SK-N-SH (cell line): ENCODE measurements around the gene HPN. TPM values are rescaled to one million over a fixed set of nuclear protein-coding genes. Genes with fewer than 3 reads are reported as not detected.
"Not testable (repeated sequence)": the region's sequence is repeated elsewhere in the genome, so short reads cannot be mapped to it uniquely, and the experiment has no call there.

ENCODE experiments used
- CTCF ChIA-PET: fragments of 300-600, 350-600 bp; formaldehyde crosslinking; extraction: SDS; loops from one replicate; lab custom pipeline; 2021; lab: Yijun Ruan, JAX
- POLR2A ChIA-PET: fragments of 350-600 bp; sonication (Branson Sonifier 250); formaldehyde crosslinking; extraction: SDS; loops from one replicate; lab custom pipeline; 2020; ENCODE audit warnings: antibody characterized with exemption, inconsistent platforms; lab: Yijun Ruan, JAX
- DNase-seq: peaks from one replicate; pipeline ENCODE4 v3.0.0; 2012
- H2AFZ ChIP-seq: fragments of 200-600 bp; sonication (generic); 2 replicates; pipeline ENCODE4 v1.8.1; 2016; ENCODE audit warnings: antibody characterized with exemption, mild to moderate bottlenecking, low read depth
- H3F3A ChIP-seq: fragments of 200-600 bp; sonication (generic); replicated peaks from 2 replicates; pipeline ENCODE3; 2016; ENCODE audit warnings: antibody characterized with exemption, mild to moderate bottlenecking; ENCODE audit not compliant: insufficient read depth
- H3K27ac ChIP-seq, 2 experiments: fragments of 200-500 bp in 1 of 2; fragments of 200-600 bp in 1 of 2; sonication (Bioruptor generic) in 1 of 2; sonication (generic), shearing (Covaris generic) in 1 of 2; 2 replicates each; pipeline versions ENCODE4 v1.5.1 to v1.6.1; 2014 to 2016; ENCODE audit warnings: low read depth in 2 of 2, inconsistent platforms in 1 of 2, low read length in 1 of 2, mild to moderate bottlenecking in 1 of 2, mixed read lengths in 1 of 2
- H3K27me3 ChIP-seq: fragments of 200-600 bp; sonication (generic), shearing (Covaris generic); 2 replicates; pipeline ENCODE4 v1.6.1; 2016; ENCODE audit warnings: mixed run types; ENCODE audit not compliant: insufficient read depth
- H3K36me3 ChIP-seq, 2 experiments: fragments of 200-500 bp in 1 of 2; fragments of 200-600 bp in 1 of 2; sonication (Bioruptor generic) in 1 of 2; sonication (generic) in 1 of 2; replicated peaks in 1 of 2; 2 replicates each; pipeline versions ENCODE3 to v1.5.1; 2014 to 2016; ENCODE audit warnings: low read length in 1 of 2, mild to moderate bottlenecking in 1 of 2; ENCODE audit not compliant: insufficient read depth in 2 of 2, control insufficient read depth in 1 of 2
- H3K4me1 ChIP-seq, 2 experiments: fragments of 200-500 bp in 1 of 2; fragments of 200-600 bp in 1 of 2; sonication (Bioruptor generic) in 1 of 2; sonication (generic), shearing (Covaris generic) in 1 of 2; 2 replicates each; pipeline versions ENCODE4 v1.5.1 to v1.6.1; 2014 to 2016; ENCODE audit warnings: low read depth in 1 of 2, low read length in 1 of 2, mixed run types in 1 of 2; ENCODE audit not compliant: insufficient read depth in 2 of 2, control insufficient read depth in 1 of 2
- H3K4me2 ChIP-seq: fragments of 200-600 bp; sonication (generic), shearing (Covaris generic); 2 replicates; pipeline ENCODE4 v1.6.1; 2017; ENCODE audit warnings: mixed run types
- H3K4me3 ChIP-seq, 2 experiments: fragments of 200-500 bp in 1 of 2; fragments of 200-600 bp in 1 of 2; sonication (Bioruptor generic) in 1 of 2; sonication (generic), shearing (Covaris generic) in 1 of 2; 2 replicates each; pipeline versions ENCODE4 v1.5.1 to v1.8.1; 2014 to 2016; ENCODE audit warnings: low read depth in 2 of 2, inconsistent platforms in 1 of 2, low read length in 1 of 2, mild to moderate bottlenecking in 1 of 2, mixed read lengths in 1 of 2, moderate library complexity in 1 of 2
- H3K79me2 ChIP-seq: fragments of 200-600 bp; sonication (generic); 2 replicates; pipeline ENCODE4 v1.8.1; 2017; ENCODE audit warnings: mild to moderate bottlenecking; ENCODE audit not compliant: insufficient read depth
- H3K9ac ChIP-seq: fragments of 200-600 bp; sonication (generic); 2 replicates; pipeline ENCODE4 v1.6.1; 2017; ENCODE audit warnings: mixed run types
- H3K9me2 ChIP-seq: fragments of 200-600 bp; sonication (generic); 2 replicates; pipeline ENCODE4 v1.6.1; 2017; ENCODE audit warnings: mixed run types
- H3K9me3 ChIP-seq: fragments of 200-600 bp; sonication (generic); 2 replicates; pipeline ENCODE4 v1.6.1; 2017; ENCODE audit warnings: mixed run types, mild to moderate bottlenecking, moderate library complexity
- H4K20me1 ChIP-seq: fragments of 200-600 bp; sonication (generic); 2 replicates; pipeline ENCODE4 v1.6.1; 2017; ENCODE audit warnings: mild to moderate bottlenecking, mixed run types; ENCODE audit not compliant: insufficient read depth
- CHD2 ChIP-seq: fragments of 150-350 bp; IDR thresholded peaks from 2 replicates; pipeline ENCODE4 v1.6.1; 2018; ENCODE audit warnings: low read length; ENCODE audit not compliant: partially characterized antibody
- EP300 ChIP-seq, 2 experiments: IDR thresholded peaks; 2 replicates each; pipeline versions ENCODE4 v1.4.0 to v1.6.1; 2012; ENCODE audit warnings: borderline replicate concordance in 1 of 2, low read depth in 1 of 2, low read length in 1 of 2
- FOXJ3 ChIP-seq: sonication (generic); formaldehyde crosslinking; IDR thresholded peaks from 2 replicates; pipeline ENCODE4 v1.5.1; 2020; ENCODE audit warnings: mild to moderate bottlenecking, missing genetic modification reagents
- JUND ChIP-seq: IDR thresholded peaks from 2 replicates; pipeline ENCODE4 v1.4.0; 2012
- MEF2A ChIP-seq: IDR thresholded peaks from 2 replicates; pipeline ENCODE4 v1.4.0; 2012; ENCODE audit warnings: low read depth, borderline replicate concordance
- MXI1 ChIP-seq: IDR thresholded peaks from 2 replicates; pipeline ENCODE4 v1.6.1; 2012; ENCODE audit warnings: mild to moderate bottlenecking, low read depth, low read length, improper control_type of control experiment
- NRF1 ChIP-seq: IDR thresholded peaks from 2 replicates; pipeline ENCODE4 v1.6.1; 2012; ENCODE audit warnings: low read depth, mild to moderate bottlenecking, low read length
- TAF1 ChIP-seq: IDR thresholded peaks from 2 replicates; pipeline ENCODE4 v1.6.1; 2012; ENCODE audit warnings: low read depth, mild to moderate bottlenecking, low read length, moderate library complexity, borderline replicate concordance
- YY1 ChIP-seq: IDR thresholded peaks from 2 replicates; pipeline ENCODE4 v1.4.0; 2012; ENCODE audit warnings: low read depth, mild to moderate bottlenecking
- WGBS: methylation state at CpG from one replicate; pipeline ENCODE4 v1.1.6; 2017; ENCODE audit warnings: low lambda C conversion rate; 5-methylcytosine and 5-hydroxymethylcytosine counted together
- polyA plus RNA-seq, 3 experiments: library from polyadenylated mRNA; depleted of rRNA; stranded (reverse); fragments of >200 nt; gene quantifications; 2 replicates each; pipeline ENCODE4 v1.2.3, GENCODE V29; 2012
- TF ChIP-seq, protein P1 (sequence below): fragments of 150-350 bp; IDR thresholded peaks from 2 replicates; pipeline ENCODE4 v1.6.1; 2016; ENCODE audit warnings: mild to moderate bottlenecking, low read depth, low read length
- TF ChIP-seq, protein P2 (sequence below): IDR thresholded peaks from 2 replicates; pipeline ENCODE4 v1.4.0; 2012; ENCODE audit warnings: low read depth
- TF ChIP-seq, protein P3 (sequence below): IDR thresholded peaks from 2 replicates; pipeline ENCODE4 v1.4.0; 2012; ENCODE audit warnings: low read depth, borderline replicate concordance
- TF ChIP-seq, protein P4 (sequence below): IDR thresholded peaks from 2 replicates; pipeline ENCODE4 v1.4.0; 2012; ENCODE audit warnings: low read depth, borderline replicate concordance

Gene HPN
- polyA plus RNA-seq, 1 of the 3 experiments (the other 2 are of a cell fraction), result 0.05 TPM

DNA sequence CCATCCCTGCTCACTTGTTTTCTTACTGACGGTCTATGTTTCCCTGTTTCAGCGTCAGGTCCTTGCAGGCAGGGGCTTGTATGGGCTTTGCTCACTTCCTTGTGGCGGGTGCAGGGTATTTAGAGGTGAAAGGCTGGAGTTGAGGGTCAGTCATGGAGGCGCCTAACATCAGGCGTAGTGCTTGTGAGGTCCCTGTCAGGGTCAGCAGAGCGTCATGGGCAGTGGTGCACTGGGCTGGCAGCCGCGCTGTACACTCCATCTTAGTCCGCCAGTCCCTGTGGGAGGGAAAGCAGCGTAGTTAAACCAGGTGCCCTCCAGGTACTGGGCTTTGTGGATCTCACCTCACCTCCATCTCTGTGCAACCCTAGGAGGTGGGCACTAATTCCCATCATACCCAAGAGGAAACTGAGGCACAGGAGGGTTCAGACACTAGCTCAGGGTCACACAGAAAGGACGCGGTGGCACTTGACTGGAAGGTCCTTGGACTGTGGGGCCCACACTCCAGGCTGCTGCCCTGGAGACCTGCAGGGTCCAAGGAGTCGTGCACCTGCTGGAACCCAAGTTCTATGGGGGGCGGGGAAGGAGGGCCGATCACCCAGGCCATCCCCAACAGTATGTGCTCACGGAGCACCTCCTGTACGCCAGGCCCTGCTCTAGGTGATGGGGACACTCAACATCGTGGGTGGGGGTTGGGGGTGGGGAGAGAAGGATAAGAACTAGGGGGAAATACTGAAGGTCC lies 36.8 kb upstream of the HPN start:
- no peak overlapping the region for H3K4me3 ChIP-seq
- no peaks in the 10 kb centered on the region for H3K27me3 ChIP-seq
- 96% methylated on average over 16 of the region's 18 CpGs for WGBS
- DNase-seq, result no peak
- H3K9ac ChIP-seq, result no peak overlapping the region
- no peak overlapping the region for H2AFZ ChIP-seq
- H4K20me1 ChIP-seq, result peaks cover 51% of the 10 kb centered on the region
- H3K4me1 ChIP-seq, result peaks cover under 1 to 6% of the 10 kb centered on the region in 2 experiments; a peak in 2 of 4 replicates
- H3F3A ChIP-seq, result no peaks in the 10 kb centered on the region
- H3K9me2 ChIP-seq, result no peaks in the 10 kb centered on the region
- POLR2A ChIA-PET, result no interaction called here
- H3K9me3 ChIP-seq, result no peaks in the 10 kb centered on the region
- H3K36me3 ChIP-seq, result peaks cover 0 to 12% of the 10 kb centered on the region in 2 experiments
- H3K4me2 ChIP-seq, result no peak overlapping the region
- no peak overlapping the region for H3K27ac ChIP-seq
- no peak for TF ChIP-seq MEF2A
- no peak for TF ChIP-seq MXI1
- TF ChIP-seq, protein P1, sequence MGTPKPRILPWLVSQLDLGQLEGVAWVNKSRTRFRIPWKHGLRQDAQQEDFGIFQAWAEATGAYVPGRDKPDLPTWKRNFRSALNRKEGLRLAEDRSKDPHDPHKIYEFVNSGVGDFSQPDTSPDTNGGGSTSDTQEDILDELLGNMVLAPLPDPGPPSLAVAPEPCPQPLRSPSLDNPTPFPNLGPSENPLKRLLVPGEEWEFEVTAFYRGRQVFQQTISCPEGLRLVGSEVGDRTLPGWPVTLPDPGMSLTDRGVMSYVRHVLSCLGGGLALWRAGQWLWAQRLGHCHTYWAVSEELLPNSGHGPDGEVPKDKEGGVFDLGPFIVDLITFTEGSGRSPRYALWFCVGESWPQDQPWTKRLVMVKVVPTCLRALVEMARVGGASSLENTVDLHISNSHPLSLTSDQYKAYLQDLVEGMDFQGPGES, result no peak
- no peak for TF ChIP-seq NRF1
- no peak for TF ChIP-seq JUND
- TF ChIP-seq, protein P2, sequence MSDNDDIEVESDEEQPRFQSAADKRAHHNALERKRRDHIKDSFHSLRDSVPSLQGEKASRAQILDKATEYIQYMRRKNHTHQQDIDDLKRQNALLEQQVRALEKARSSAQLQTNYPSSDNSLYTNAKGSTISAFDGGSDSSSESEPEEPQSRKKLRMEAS, result no peak
- no peak for TF ChIP-seq EP300 (IDR thresholded peaks at IDR 0.05; ENCODE audit: borderline replicate concordance in 1 of 2, low read depth in 1 of 2, low read length in 1 of 2)
- TF ChIP-seq, protein P3, sequence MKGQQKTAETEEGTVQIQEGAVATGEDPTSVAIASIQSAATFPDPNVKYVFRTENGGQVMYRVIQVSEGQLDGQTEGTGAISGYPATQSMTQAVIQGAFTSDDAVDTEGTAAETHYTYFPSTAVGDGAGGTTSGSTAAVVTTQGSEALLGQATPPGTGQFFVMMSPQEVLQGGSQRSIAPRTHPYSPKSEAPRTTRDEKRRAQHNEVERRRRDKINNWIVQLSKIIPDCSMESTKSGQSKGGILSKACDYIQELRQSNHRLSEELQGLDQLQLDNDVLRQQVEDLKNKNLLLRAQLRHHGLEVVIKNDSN, result no peak
- no peak for TF ChIP-seq FOXJ3
- H3K79me2 ChIP-seq, result peaks cover 80% of the 10 kb centered on the region
- CTCF ChIA-PET, result interaction anchor here (1.4 kb wide), 1 partner anchor 8 kb away, joined by 5 read pairs; no protein-coding TSS in a partner anchor

DNA sequence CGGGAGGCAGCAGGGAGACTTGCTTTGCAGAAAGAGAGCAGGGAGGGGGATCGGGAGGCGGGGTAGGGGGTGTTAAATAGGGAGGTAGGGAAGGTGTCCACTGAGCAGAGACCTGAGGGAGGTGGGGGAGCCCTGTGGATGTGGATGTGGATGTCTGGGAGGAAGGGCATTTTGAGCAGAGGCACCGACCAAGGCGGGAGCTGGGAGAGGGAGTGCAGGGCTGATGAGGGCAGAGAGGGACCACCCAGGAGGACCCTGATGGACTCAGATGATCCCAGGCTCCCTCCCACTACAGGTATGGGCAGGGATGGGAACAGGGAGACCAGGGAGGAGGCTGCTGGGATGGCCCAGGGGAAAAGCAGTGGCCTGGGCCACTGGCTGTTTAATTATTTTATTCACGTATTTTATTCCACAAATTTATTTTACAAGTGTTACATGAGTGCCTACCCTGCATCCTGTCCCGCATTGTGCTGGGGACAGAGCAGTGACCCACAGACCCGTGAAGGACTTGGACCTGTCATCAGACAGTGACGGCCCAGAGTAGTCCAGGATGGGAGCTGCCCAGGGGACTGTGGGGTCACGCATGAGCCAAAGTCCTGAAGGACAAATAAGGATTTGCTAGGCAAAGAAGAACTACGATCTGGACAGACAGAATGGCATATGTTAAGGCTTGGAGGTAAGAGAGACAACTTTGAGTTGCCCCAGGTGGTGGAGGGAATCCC lies 36.1 kb upstream of the HPN start:
- Histone ChIP-seq H3K9me2 (no peaks in the 10 kb centered on the region), H2AFZ (no peak overlapping the region), H3K79me2 (peaks cover 74% of the 10 kb centered on the region), H3K4me1 (peaks cover 0 to 6% of the 10 kb centered on the region in 2 experiments; a peak in 2 of 4 replicates), H3K27ac (no peak overlapping the region), H3K36me3 (peaks cover under 1 to 19% of the 10 kb centered on the region in 2 experiments), H3K9ac (no peak overlapping the region), H3F3A (no peaks in the 10 kb centered on the region), H3K4me3 (no peak overlapping the region), H3K9me3 (no peaks in the 10 kb centered on the region), H3K27me3 (no peaks in the 10 kb centered on the region), H3K4me2 (no peak overlapping the region), H4K20me1 (peaks cover 51% of the 10 kb centered on the region)
- WGBS, result 72% methylated on average over 11 of the region's 11 CpGs
- ChIA-PET CTCF (interaction anchor here (1.4 to 6.6 kb wide), 2 partner anchors 32 to 39 kb away, joined by 5 to 38 read pairs; no protein-coding TSS in a partner anchor), POLR2A (no interaction called here)
- TF ChIP-seq YY1 (no peak), TAF1 (no peak), CHD2 (no peak), NRF1 (no peak)
- TF ChIP-seq, protein P4, sequence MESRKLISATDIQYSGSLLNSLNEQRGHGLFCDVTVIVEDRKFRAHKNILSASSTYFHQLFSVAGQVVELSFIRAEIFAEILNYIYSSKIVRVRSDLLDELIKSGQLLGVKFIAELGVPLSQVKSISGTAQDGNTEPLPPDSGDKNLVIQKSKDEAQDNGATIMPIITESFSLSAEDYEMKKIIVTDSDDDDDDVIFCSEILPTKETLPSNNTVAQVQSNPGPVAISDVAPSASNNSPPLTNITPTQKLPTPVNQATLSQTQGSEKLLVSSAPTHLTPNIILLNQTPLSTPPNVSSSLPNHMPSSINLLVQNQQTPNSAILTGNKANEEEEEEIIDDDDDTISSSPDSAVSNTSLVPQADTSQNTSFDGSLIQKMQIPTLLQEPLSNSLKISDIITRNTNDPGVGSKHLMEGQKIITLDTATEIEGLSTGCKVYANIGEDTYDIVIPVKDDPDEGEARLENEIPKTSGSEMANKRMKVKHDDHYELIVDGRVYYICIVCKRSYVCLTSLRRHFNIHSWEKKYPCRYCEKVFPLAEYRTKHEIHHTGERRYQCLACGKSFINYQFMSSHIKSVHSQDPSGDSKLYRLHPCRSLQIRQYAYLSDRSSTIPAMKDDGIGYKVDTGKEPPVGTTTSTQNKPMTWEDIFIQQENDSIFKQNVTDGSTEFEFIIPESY, result no peak
- DNase-seq, result no peak

DNA sequence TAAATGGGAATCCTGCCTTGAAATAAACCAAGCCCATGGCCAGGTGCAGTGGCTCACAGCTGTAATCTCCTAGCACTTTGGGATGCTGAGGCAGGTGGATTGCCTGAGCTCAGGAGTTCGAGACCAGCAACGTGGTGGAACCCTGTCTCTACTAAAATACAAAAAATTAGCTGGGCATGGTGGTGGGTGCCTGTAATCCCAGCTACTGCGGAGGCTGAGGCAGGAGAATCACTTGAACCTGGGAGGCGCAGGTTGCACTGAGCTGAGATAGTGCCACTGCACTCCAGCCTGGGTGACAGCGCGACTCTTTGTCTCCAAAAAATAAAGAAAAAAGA lies 35.5 kb upstream of the HPN start:
- H3F3A ChIP-seq, H3K27me3 ChIP-seq, H3K4me1 ChIP-seq, H3K4me3 ChIP-seq, H3K27ac ChIP-seq, H3K4me2 ChIP-seq, POLR2A ChIA-PET, H3K9me3 ChIP-seq, DNase-seq, H2AFZ ChIP-seq, H3K9ac ChIP-seq, H3K9me2 ChIP-seq: not testable (repeated sequence)
- peaks cover 3 to 21% of the 10 kb centered on the region in 2 experiments for H3K36me3 ChIP-seq
- CTCF ChIA-PET, result interaction anchor here (1.4 to 6.6 kb wide), 2 partner anchors 32 to 38 kb away, joined by 5 to 38 read pairs; no protein-coding TSS in a partner anchor
- 74% methylated on average over 6 of the region's 6 CpGs for WGBS
- H3K79me2 ChIP-seq, result peaks cover 69% of the 10 kb centered on the region
- H4K20me1 ChIP-seq, result peaks cover 51% of the 10 kb centered on the region
